ENCODE measurements around the gene SNUPN. TPM values are rescaled to one million over a fixed set of nuclear protein-coding genes. Genes with fewer than 3 reads are reported as not detected.
A peak's percentile ranks its signal among the peaks of the same experiment; 100 is the strongest.

SNUPN gene
- total RNA-seq, 4 donors from 2014 or later, result 8.7 to 19.1 (median 13.5) TPM

GRCh38 chr15:75640483-75641178 is 15.1 kb upstream of the SNUPN start:
- Histone ChIP-seq H3K36me3 (peaks cover 0 to 10% (median 0%) of the 10 kb centered on the region in 3 donors), H3K4me1 (peaks cover 28 to 53% (median 29%) of the 10 kb centered on the region in 3 donors), H3K27me3 (no peaks in the 10 kb centered on the region), H3K4me3 (peak overlapping the region; percentile 78 to 94 (median 84)), H3K9me3 (no peaks in the 10 kb centered on the region), H3K27ac (peak overlapping the region; percentile 92 to 98 (median 95))
- no peak for DNase-seq
- TF ChIP-seq CTCF (IDR thresholded peaks at IDR 0.05) (peak in 5 of 6 experiments; percentile 29 to 43 (median 34)), POLR2A (IDR thresholded peaks at IDR 0.05) (no peak)
- intact Hi-C loops (cut with DNase I), result no loop called here
- WGBS, 2 donors, result 3 to 5% methylated on average over 7 to 9 of the region's 17 CpGs

- no peaks in the 10 kb centered on the region for H3K9me3 ChIP-seq
- intact Hi-C loops (cut with DNase I), result no loop called here
- TF ChIP-seq POLR2A (IDR thresholded peaks at IDR 0.05), result peak in 3 of 4 donors; percentile 92 to 99 (median 93)
- no peak for TF ChIP-seq CTCF (IDR thresholded peaks at IDR 0.05)
- H3K27me3 ChIP-seq, result no peaks in the 10 kb centered on the region
- 0% methylated on average over 7 to 57 of the region's 83 CpGs for WGBS, 2 donors
- H3K27ac ChIP-seq, result peak within 1 kb of the TSS; percentile 92 to 98 (median 95)
- peaks cover 28 to 57% (median 29%) of the 10 kb centered on the region in 3 donors for H3K4me1 ChIP-seq
- DNase-seq, result peak; percentile 79
- H3K4me3 ChIP-seq, result peak within 1 kb of the TSS; percentile 78 to 94 (median 84)
- H3K36me3 ChIP-seq, result peaks cover 0 to 10% (median 0%) of the 10 kb centered on the region in 3 donors
These were observed 14.4 kb upstream of the SNUPN start, which contains the start of gene IMP3 for GRCh38 chr15:75639709-75640482. Gene IMP3 (minus strand): TSS chr15:75640224. CDS start chr15:75640168, 56 bp downstream.

GRCh38 chr15:75639191-75639708 is 13.7 kb upstream of the SNUPN start:
- TF ChIP-seq CTCF (IDR thresholded peaks at IDR 0.05) (no peak), POLR2A (IDR thresholded peaks at IDR 0.05) (no peak)
- Histone ChIP-seq H3K27me3 (no peaks in the 10 kb centered on the region), H3K27ac (peak overlapping the region; percentile 92 to 98 (median 95)), H3K4me3 (peak overlapping the region; percentile 78 to 94 (median 84)), H3K36me3 (peaks cover 0 to 10% (median 0%) of the 10 kb centered on the region in 3 donors), H3K9me3 (no peaks in the 10 kb centered on the region), H3K4me1 (peaks cover 28 to 57% (median 29%) of the 10 kb centered on the region in 3 donors)
- intact Hi-C loops (cut with DNase I), result no loop called here
- no peak for DNase-seq
- WGBS, 2 donors, result 1 to 2% methylated on average over 9 to 10 of the region's 16 CpGs

- no peak for DNase-seq
- WGBS, 2 donors, result 59 to 100% methylated on average over 1 to 4 of the region's 4 CpGs
- Histone ChIP-seq H3K4me3 (peak overlapping the region in 1 of 4 donors; percentile 90), H3K27me3 (no peaks in the 10 kb centered on the region), H3K27ac (peak overlapping the region in 3 of 4 donors; percentile 62 to 98 (median 93)), H3K4me1 (peaks cover 28 to 61% (median 29%) of the 10 kb centered on the region in 3 donors), H3K9me3 (no peaks in the 10 kb centered on the region), H3K36me3 (peaks cover 0 to 10% (median 0%) of the 10 kb centered on the region in 3 donors)
- intact Hi-C loops (cut with DNase I), result no loop called here
- TF ChIP-seq POLR2A (IDR thresholded peaks at IDR 0.05), result no peak
- no peak for TF ChIP-seq CTCF (IDR thresholded peaks at IDR 0.05)
These were observed 11.9 kb upstream of the SNUPN start for GRCh38 chr15:75637245-75638009.
